HG02943 (cell line): ENCODE data around the gene PGAP6.
"Not testable (repeated sequence)": the region's sequence is repeated elsewhere in the genome, so short reads cannot be mapped to it uniquely, and the experiment has no call there.

Experiments used
- ATAC-seq: cut with Tn5 transposase; IDR thresholded peaks from one replicate; pipeline ENCODE4 v1.9.1; 2021; ENCODE audit warnings: mild to moderate bottlenecking, low read depth, moderate library complexity; ENCODE audit not compliant: unreplicated experiment

Gene PGAP6

DNA sequence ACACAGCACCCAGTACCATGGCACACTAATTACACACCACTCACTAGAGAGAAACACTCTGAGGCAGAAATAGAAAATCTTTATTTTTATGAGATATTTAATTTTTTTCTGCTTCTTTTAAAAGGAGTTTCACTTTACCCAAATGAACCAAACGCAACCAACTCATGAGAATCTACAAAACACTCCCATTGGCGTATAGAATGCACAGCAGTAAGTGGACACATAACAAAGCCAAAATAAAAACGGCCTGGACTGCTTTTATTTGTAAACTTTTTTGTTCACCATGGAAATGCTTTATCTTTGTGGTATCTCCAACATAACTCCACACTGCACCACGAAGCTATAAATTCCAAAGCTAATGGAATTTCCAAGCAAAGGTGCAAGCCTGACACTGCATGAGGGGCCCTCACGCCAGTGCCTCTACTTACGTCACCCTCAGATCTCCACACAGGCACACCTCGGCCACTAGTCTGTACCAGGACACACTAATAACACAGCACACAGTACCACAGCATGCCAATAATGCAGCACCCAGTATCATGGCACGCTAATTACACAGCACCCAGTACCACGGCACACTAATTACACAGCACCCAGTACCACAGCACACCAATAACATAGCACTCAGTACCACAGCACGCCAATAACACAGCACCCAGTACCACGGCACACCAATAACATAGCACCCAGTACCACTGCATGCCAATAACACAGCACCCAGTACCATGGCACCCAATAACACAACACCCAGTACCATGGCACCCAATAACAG, 46.7 kb downstream of the PGAP6 start:
- ATAC-seq, result not testable (repeated sequence)

DNA sequence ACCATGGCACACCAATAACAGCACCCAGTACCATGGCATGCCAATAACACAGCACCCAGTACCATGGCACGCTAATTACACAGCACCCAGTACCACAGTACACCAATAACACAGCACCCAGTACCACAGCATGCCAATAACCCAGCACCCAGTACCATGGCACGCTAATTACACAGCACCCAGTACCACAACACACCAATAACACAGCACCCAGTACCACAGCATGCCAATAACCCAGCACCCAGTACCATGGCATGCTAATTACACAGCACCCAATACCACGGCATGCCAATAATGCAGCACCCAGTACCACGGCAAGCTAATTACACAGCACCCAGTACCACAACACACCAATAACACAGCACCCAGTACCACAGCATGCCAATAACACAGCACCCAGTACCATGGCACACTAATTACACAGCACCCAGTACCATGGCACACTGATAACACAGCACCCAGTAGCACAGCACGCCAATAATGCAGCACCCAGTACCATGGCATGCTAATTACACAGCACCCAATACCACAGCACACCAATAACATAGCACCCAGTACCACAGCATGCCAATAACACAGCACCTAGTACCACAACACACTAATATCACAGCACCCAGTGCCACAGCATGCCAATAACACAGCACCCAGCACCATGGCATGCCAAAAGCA, 47.5 kb downstream of the PGAP6 start:
- ATAC-seq, result not testable (repeated sequence)

GRCh38 chr16:333406-334094, 48.2 kb downstream of the PGAP6 start:
- no peak for ATAC-seq

- not testable (repeated sequence) for ATAC-seq
Measured at GRCh38 chr16:331181-331814, 50.5 kb downstream of the PGAP6 start.

DNA sequence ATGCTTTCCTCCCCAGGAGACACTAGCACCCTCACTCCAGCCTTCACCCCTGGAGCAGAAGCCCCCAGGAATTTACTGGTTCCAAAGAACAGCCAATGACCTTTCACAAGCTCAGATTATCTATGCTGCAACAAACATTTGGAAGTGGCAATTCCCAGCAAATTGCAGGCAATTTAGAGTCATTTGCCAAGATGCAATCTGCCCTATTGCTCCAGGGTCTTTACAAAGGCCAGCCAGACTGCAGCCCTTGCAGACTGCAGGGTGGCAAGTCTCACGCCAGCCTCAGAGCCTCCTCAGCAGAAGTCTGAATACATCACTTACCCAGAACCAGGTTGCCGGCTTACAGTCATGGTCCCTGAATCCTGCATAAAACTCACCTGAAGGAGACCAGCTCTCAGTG, 51.0 kb downstream of the PGAP6 start:
- no peak for ATAC-seq

DNA sequence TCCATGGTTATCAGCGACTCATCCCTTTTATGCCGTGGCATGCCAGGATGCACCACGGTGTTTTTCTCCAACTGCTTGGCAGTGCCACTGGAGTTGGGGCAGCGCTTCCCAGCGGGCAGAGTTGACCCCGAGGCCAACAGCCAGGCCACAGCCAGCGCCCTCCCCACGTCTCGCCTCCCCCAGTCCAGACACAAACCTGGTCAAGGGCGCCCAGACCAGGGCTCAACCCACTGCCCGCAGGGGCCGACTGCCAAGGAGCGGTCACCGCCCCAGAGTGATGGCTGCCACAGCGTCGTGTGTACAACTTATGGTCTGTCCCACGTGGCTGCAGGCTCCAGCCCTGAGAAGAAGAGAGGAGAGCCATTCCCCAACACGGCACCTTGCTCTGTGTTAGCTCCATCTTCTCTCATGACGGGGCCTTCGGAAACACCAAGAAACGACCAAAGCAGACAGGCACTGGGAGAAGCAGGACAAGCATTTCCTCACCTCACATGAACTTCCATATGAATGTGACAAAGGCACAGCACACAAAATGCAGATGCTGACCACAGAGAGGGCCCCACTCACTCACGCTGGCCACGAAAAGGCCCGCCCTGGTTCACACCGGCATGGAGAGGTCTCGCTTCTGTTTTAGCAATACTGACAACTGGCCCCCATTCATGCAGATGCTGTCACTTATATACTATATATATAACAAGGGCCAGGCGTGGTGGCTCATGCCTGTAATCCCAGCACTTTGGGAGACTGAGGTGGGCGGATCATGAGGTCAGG, 56.2 kb downstream of the PGAP6 start:
- no peak for ATAC-seq

- ATAC-seq, result no peak
Measured at GRCh38 chr16:324451-325334, 57.1 kb downstream of the PGAP6 start.

DNA sequence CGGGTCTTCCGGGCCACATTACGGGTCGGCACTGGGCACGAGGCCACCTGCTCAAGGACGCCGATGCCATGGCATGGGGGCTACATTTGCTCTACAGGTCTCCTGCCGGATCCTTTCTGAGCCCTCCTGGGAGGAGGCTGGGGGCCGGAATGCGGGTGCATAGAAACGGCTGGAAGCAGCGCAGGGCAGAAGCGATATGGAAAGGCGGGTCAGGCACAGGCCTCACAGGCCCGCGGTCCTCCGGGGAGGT, 57.7 kb downstream of the PGAP6 start:
- ATAC-seq, result no peak

GRCh38 chr16:322476-323143, 59.2 kb downstream of the PGAP6 start:
- no peak for ATAC-seq

- ATAC-seq, result no peak
Measured at GRCh38 chr16:321532-321931, 60.2 kb downstream of the PGAP6 start.
